PFSK-1 (cell line): ENCODE data around the gene LDB2.

Source experiments
- FOXP2 ChIP-seq: optimal IDR thresholded peaks from 2 replicates; pipeline ENCODE3; 2011; ENCODE audit warnings: borderline replicate concordance, control low read depth, inconsistent platforms; ENCODE audit not compliant: insufficient read depth; ENCODE audit errors: extremely low read length, extremely low read depth
- SIN3A ChIP-seq: IDR thresholded peaks from 2 replicates; pipeline ENCODE4 v1.6.1; 2012; ENCODE audit warnings: mild to moderate bottlenecking, low read length, moderate library complexity, borderline replicate concordance; ENCODE audit not compliant: insufficient read depth
- TAF1 ChIP-seq: IDR thresholded peaks from 2 replicates; pipeline ENCODE4 v1.6.1; 2012; ENCODE audit warnings: low read length, control low read depth, borderline replicate concordance; ENCODE audit not compliant: insufficient read depth

DNA sequence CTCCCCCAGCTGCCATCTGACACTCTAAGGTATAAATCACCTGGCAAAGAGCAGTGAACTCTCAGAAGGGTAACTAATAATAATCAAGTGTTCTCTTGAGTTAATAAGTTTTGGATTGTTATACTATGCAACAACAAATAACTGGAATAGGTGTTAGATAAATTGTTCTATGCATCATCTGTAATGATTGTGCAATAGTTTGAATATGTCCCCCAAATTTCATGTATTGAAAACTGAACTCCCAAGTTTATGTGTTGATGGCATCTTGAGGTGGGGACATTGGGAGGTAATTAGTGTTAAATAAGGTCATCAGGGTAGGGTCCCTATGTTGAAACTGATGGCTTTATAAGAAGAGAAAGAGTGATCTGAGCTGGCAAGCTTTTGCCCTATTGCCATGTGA lies 399.5 kb downstream of the LDB2 start:
- TF ChIP-seq TAF1 (no peak), SIN3A (no peak), FOXP2 (no peak)
